H1 (cell line): Measurements from ENCODE around the gene ARHGAP32.

Experiments used
- CTCF ChIP-seq, 3 experiments: IDR thresholded peaks; 1 replicate in 2 of 3; 2 replicates in 1 of 3; pipeline versions ENCODE4 v1.5.1 to v1.6.1; 2011; ENCODE audit warnings: low read length in 3 of 3, mild to moderate bottlenecking in 3 of 3, inconsistent platforms in 2 of 3, low read depth in 1 of 3, moderate library complexity in 1 of 3; ENCODE audit not compliant: insufficient read depth in 1 of 3; ENCODE audit errors: control extremely low read depth in 1 of 3
- EP300 ChIP-seq, 2 experiments: IDR thresholded peaks; 1 replicate in 1 of 2; 2 replicates in 1 of 2; pipeline ENCODE4 v1.6.1; 2011 to 2012; ENCODE audit warnings: low read depth in 2 of 2, low read length in 2 of 2, mild to moderate bottlenecking in 2 of 2, borderline replicate concordance in 1 of 2, inconsistent platforms in 1 of 2, moderate library complexity in 1 of 2
- EZH2 ChIP-seq: fragments of 200-600 bp; sonication (generic); IDR thresholded peaks from 2 replicates; pipeline ENCODE4 v1.7.1; 2012; ENCODE audit warnings: low read depth, mild to moderate bottlenecking, moderate library complexity, low read length, inconsistent platforms; ENCODE audit not compliant: severe bottlenecking
- GABPA ChIP-seq: IDR thresholded peaks from 2 replicates; pipeline ENCODE4 v1.6.1; 2011; ENCODE audit warnings: mild to moderate bottlenecking, low read length, moderate library complexity, borderline replicate concordance; ENCODE audit not compliant: insufficient read depth
- PHF8 ChIP-seq: fragments of 200-600 bp; sonication (generic); conservative IDR thresholded peaks from 2 replicates; pipeline ENCODE4 v1.7.1; 2012; ENCODE audit warnings: low read depth, mild to moderate bottlenecking, inconsistent platforms, low read length, moderate library complexity
- POLR2A ChIP-seq, 2 experiments: IDR thresholded peaks; 1 replicate in 1 of 2; 2 replicates in 1 of 2; pipeline ENCODE4 v1.6.1; 2011; ENCODE audit warnings: low read depth in 2 of 2, low read length in 2 of 2, mild to moderate bottlenecking in 2 of 2; ENCODE audit errors: control extremely low read depth in 1 of 2
- RXRA ChIP-seq: IDR thresholded peaks from 2 replicates; pipeline ENCODE4 v1.6.1; 2011; ENCODE audit warnings: low read depth, mild to moderate bottlenecking, low read length, moderate library complexity; ENCODE audit not compliant: insufficient read depth
- SIN3A ChIP-seq, 2 experiments: IDR thresholded peaks in 1 of 2; conservative IDR thresholded peaks in 1 of 2; 2 replicates each; pipeline ENCODE4 v1.6.1; 2011 to 2012; ENCODE audit warnings: low read length in 2 of 2, improper control_type of control experiment in 1 of 2, low read depth in 1 of 2, mild to moderate bottlenecking in 1 of 2
- SP2 ChIP-seq: IDR thresholded peaks from 2 replicates; pipeline ENCODE4 v1.6.1; 2012; ENCODE audit warnings: mild to moderate bottlenecking, low read length, inconsistent platforms
- SRF ChIP-seq: IDR thresholded peaks from 2 replicates; pipeline ENCODE4 v1.6.1; 2011; ENCODE audit warnings: mild to moderate bottlenecking, low read depth, low read length, moderate library complexity
- TF ChIP-seq, protein P1 (sequence below): IDR thresholded peaks from 2 replicates; pipeline ENCODE4 v1.6.1; 2012; ENCODE audit warnings: inconsistent platforms

GRCh38 chr11:129089279-129089678 is 102.8 kb downstream of the ARHGAP32 start:
- TF ChIP-seq GABPA (no peak), CTCF (IDR thresholded peaks at IDR 0.05; ENCODE audit: control extremely low read depth in 1 of 3, insufficient read depth in 1 of 3, low read depth in 1 of 3, low read length in 3 of 3) (no peak), RXRA (no peak), POLR2A (IDR thresholded peaks at IDR 0.05; ENCODE audit: control extremely low read depth in 1 of 2, low read depth in 2 of 2, low read length in 2 of 2) (no peak), SP2 (no peak), EZH2 (no peak), SRF (no peak), EP300 (IDR thresholded peaks at IDR 0.05; ENCODE audit: borderline replicate concordance in 1 of 2, low read depth in 2 of 2, low read length in 2 of 2) (no peak), PHF8 (no peak), SIN3A (conservative IDR thresholded peaks at IDR 0.05 in 1 of 2, IDR thresholded peaks at IDR 0.05 in 1 of 2; ENCODE audit: low read depth in 1 of 2, low read length in 2 of 2) (no peak)
- TF ChIP-seq, protein P1, sequence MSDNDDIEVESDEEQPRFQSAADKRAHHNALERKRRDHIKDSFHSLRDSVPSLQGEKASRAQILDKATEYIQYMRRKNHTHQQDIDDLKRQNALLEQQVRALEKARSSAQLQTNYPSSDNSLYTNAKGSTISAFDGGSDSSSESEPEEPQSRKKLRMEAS: no peak
